ENCODE data around the gene PTGER3.
"Not testable (repeated sequence)": the region's sequence is repeated elsewhere in the genome, so short reads cannot be mapped to it uniquely, and the experiment has no call there.

Gene PTGER3

GRCh38 chr1:70947835-70948234 is 99.8 kb downstream of the PTGER3 start:
- no peak overlapping the region for H3K27ac ChIP-seq (ENCODE audit: low read depth, low read length)
- no peaks in the 10 kb centered on the region for H3K4me1 ChIP-seq (ENCODE audit: control insufficient read depth, insufficient read depth, low read length)
- no peak overlapping the region for H3K4me3 ChIP-seq (ENCODE audit: low read depth, low read length)
- no peaks in the 10 kb centered on the region for H3K36me3 ChIP-seq (ENCODE audit: control insufficient read depth, insufficient read depth, low read length)
- no peaks in the 10 kb centered on the region for H3K27me3 ChIP-seq (ENCODE audit: control insufficient read depth, insufficient read depth, low read length)
- no peak overlapping the region for H3K9ac ChIP-seq (ENCODE audit: low read length)
- H3K9me3 ChIP-seq (ENCODE audit: control insufficient read depth, insufficient read depth, low read depth, low read length), result no peaks in the 10 kb centered on the region

- no peaks in the 10 kb centered on the region for H3K4me1 ChIP-seq (ENCODE audit: control insufficient read depth, insufficient read depth, low read length)
- no peak overlapping the region for H3K9ac ChIP-seq (ENCODE audit: low read length)
- no peaks in the 10 kb centered on the region for H3K36me3 ChIP-seq (ENCODE audit: control insufficient read depth, insufficient read depth, low read length)
- no peaks in the 10 kb centered on the region for H3K9me3 ChIP-seq (ENCODE audit: control insufficient read depth, insufficient read depth, low read depth, low read length)
- H3K27me3 ChIP-seq (ENCODE audit: control insufficient read depth, insufficient read depth, low read length), result no peaks in the 10 kb centered on the region
- H3K4me3 ChIP-seq (ENCODE audit: low read depth, low read length), result no peak overlapping the region
- H3K27ac ChIP-seq (ENCODE audit: low read depth, low read length), result no peak overlapping the region
Measured at GRCh38 chr1:70945676-70946075, 101.9 kb downstream of the PTGER3 start.

GRCh38 chr1:70945251-70945650 is 102.4 kb downstream of the PTGER3 start:
- Histone ChIP-seq H3K4me3 (ENCODE audit: low read depth, low read length) (no peak overlapping the region), H3K27ac (ENCODE audit: low read depth, low read length) (no peak overlapping the region), H3K9ac (ENCODE audit: low read length) (no peak overlapping the region), H3K36me3 (ENCODE audit: control insufficient read depth, insufficient read depth, low read length) (no peaks in the 10 kb centered on the region), H3K27me3 (ENCODE audit: control insufficient read depth, insufficient read depth, low read length) (no peaks in the 10 kb centered on the region), H3K4me1 (ENCODE audit: control insufficient read depth, insufficient read depth, low read length) (no peaks in the 10 kb centered on the region), H3K9me3 (ENCODE audit: control insufficient read depth, insufficient read depth, low read depth, low read length) (no peaks in the 10 kb centered on the region)

GRCh38 chr1:70941563-70941962 is 106.1 kb downstream of the PTGER3 start:
- Histone ChIP-seq H3K4me1 (ENCODE audit: control insufficient read depth, insufficient read depth, low read length) (no peaks in the 10 kb centered on the region), H3K27me3 (ENCODE audit: control insufficient read depth, insufficient read depth, low read length) (no peaks in the 10 kb centered on the region), H3K36me3 (ENCODE audit: control insufficient read depth, insufficient read depth, low read length) (no peaks in the 10 kb centered on the region), H3K27ac (ENCODE audit: low read depth, low read length) (no peak overlapping the region), H3K4me3 (ENCODE audit: low read depth, low read length) (no peak overlapping the region), H3K9ac (ENCODE audit: low read length) (no peak overlapping the region), H3K9me3 (ENCODE audit: control insufficient read depth, insufficient read depth, low read depth, low read length) (peaks cover 12% of the 10 kb centered on the region)

GRCh38 chr1:70940398-70940797 is 107.2 kb downstream of the PTGER3 start:
- not testable (repeated sequence) for H3K36me3 ChIP-seq (ENCODE audit: control insufficient read depth, insufficient read depth, low read length); H3K4me3 ChIP-seq (ENCODE audit: low read depth, low read length); H3K27ac ChIP-seq (ENCODE audit: low read depth, low read length); H3K27me3 ChIP-seq (ENCODE audit: control insufficient read depth, insufficient read depth, low read length); H3K9ac ChIP-seq (ENCODE audit: low read length); H3K4me1 ChIP-seq (ENCODE audit: control insufficient read depth, insufficient read depth, low read length)
- H3K9me3 ChIP-seq (ENCODE audit: control insufficient read depth, insufficient read depth, low read depth, low read length), result peaks cover 12% of the 10 kb centered on the region

DNA sequence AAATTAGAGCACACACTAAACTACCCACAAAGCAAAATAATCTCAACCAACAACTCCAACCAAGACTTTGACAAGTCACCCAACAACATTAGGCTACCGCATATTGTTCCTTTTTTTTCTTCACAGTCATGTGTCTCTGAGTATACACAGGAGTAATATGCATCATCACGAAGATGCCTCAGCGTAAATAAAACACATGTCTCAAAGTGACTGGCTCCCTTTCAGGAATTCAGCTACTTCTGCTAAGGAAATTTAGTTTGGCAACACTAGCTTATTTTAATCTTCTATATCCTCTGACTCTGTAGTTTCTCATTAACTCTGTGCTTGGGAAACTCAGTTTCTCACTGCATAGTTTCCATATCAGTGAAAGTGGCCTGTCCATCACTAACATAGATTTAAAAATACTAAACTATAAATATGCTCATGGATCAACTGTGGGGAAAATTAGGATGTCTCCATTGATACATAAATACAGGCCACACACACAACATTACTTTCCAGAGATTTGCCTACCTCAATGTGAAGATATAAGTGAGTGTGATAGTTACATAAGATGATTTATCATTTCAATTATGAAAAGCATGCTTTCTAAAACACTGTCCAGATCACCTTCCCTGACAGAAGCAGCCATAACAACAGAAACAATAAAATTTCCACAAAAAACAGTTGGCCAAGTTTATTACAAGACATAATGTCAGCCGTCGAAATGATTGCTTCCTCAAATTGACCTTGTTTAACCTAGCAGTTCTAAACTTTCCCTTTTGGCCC is 113.2 kb downstream of the PTGER3 start:
- no peaks in the 10 kb centered on the region for H3K27me3 ChIP-seq (ENCODE audit: control insufficient read depth, insufficient read depth, low read length)
- no peak overlapping the region for H3K27ac ChIP-seq (ENCODE audit: low read depth, low read length)
- no peak overlapping the region for H3K4me3 ChIP-seq (ENCODE audit: low read depth, low read length)
- no peak overlapping the region for H3K9ac ChIP-seq (ENCODE audit: low read length)
- no peaks in the 10 kb centered on the region for H3K36me3 ChIP-seq (ENCODE audit: control insufficient read depth, insufficient read depth, low read length)
- H3K9me3 ChIP-seq (ENCODE audit: control insufficient read depth, insufficient read depth, low read depth, low read length), result peaks cover 9% of the 10 kb centered on the region
- no peaks in the 10 kb centered on the region for H3K4me1 ChIP-seq (ENCODE audit: control insufficient read depth, insufficient read depth, low read length)

DNA sequence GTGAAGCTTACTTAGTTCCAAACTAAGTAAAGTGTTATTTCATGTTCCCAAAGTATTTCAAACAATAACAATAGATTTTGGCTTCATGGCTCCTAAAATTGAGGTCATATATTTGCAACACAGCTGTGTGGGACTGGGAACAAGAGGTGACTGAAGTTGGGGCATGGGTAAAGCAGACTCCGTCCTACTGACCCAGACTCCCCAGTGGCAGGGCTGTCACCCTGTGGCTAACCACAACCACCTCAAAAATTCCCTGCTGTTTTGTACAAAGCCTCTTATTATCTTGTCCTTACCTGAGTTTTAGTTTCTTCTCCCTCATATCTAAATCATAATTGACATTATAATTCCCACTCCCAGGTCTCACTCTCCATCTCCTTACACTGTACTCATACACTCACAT is 117.6 kb downstream of the PTGER3 start:
- Histone ChIP-seq H3K27ac (ENCODE audit: low read depth, low read length) (no peak overlapping the region), H3K9me3 (ENCODE audit: control insufficient read depth, insufficient read depth, low read depth, low read length) (peaks cover 2% of the 10 kb centered on the region; the same call in 1 of the 2 replicates), H3K4me1 (ENCODE audit: control insufficient read depth, insufficient read depth, low read length) (no peaks in the 10 kb centered on the region), H3K27me3 (ENCODE audit: control insufficient read depth, insufficient read depth, low read length) (no peaks in the 10 kb centered on the region), H3K36me3 (ENCODE audit: control insufficient read depth, insufficient read depth, low read length) (no peaks in the 10 kb centered on the region), H3K9ac (ENCODE audit: low read length) (no peak overlapping the region), H3K4me3 (ENCODE audit: low read depth, low read length) (no peak overlapping the region)

DNA sequence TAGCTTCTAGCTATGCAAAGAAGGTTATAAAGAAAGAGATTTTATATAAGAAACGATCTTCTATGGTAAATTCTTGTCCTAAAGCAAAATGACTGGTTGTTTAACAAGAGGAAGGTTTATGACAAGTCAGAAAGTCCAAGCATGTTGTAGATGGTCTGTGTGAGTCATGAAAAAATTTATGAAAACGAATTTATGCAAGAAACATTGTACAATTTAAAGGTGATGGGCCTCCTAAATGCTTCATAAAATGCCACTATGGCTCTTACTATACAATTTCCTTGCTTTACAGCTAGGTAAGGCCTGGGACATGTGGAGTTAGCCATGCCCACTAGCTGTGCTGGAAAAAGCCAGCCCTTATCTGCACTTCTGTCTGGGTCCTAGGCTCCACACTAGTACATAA is 125.4 kb downstream of the PTGER3 start:
- no peaks in the 10 kb centered on the region for H3K36me3 ChIP-seq (ENCODE audit: control insufficient read depth, insufficient read depth, low read length)
- H3K4me3 ChIP-seq (ENCODE audit: low read depth, low read length), result no peak overlapping the region
- no peaks in the 10 kb centered on the region for H3K4me1 ChIP-seq (ENCODE audit: control insufficient read depth, insufficient read depth, low read length)
- no peak overlapping the region for H3K27ac ChIP-seq (ENCODE audit: low read depth, low read length)
- peaks cover 34% of the 10 kb centered on the region for H3K9me3 ChIP-seq (ENCODE audit: control insufficient read depth, insufficient read depth, low read depth, low read length)
- H3K27me3 ChIP-seq (ENCODE audit: control insufficient read depth, insufficient read depth, low read length), result no peaks in the 10 kb centered on the region
- H3K9ac ChIP-seq (ENCODE audit: low read length), result no peak overlapping the region
